ENCODE data around the gene U2AF1L4.

GRCh38 chr19:35715355-35715809 lies 29.8 kb downstream of the U2AF1L4 start:
- no peak for TF ChIP-seq CTCF (IDR thresholded peaks at IDR 0.05)
- TF ChIP-seq POLR2A (IDR thresholded peaks at IDR 0.05), result no peak
